ENCODE results near the gene CCR9. TPM values are rescaled to one million over a fixed set of nuclear protein-coding genes. Genes with fewer than 3 reads are reported as not detected.

CCR9 gene
- total RNA-seq, 4 donors from 2014 or later: 0.78 TPM; not detected in 3

DNA sequence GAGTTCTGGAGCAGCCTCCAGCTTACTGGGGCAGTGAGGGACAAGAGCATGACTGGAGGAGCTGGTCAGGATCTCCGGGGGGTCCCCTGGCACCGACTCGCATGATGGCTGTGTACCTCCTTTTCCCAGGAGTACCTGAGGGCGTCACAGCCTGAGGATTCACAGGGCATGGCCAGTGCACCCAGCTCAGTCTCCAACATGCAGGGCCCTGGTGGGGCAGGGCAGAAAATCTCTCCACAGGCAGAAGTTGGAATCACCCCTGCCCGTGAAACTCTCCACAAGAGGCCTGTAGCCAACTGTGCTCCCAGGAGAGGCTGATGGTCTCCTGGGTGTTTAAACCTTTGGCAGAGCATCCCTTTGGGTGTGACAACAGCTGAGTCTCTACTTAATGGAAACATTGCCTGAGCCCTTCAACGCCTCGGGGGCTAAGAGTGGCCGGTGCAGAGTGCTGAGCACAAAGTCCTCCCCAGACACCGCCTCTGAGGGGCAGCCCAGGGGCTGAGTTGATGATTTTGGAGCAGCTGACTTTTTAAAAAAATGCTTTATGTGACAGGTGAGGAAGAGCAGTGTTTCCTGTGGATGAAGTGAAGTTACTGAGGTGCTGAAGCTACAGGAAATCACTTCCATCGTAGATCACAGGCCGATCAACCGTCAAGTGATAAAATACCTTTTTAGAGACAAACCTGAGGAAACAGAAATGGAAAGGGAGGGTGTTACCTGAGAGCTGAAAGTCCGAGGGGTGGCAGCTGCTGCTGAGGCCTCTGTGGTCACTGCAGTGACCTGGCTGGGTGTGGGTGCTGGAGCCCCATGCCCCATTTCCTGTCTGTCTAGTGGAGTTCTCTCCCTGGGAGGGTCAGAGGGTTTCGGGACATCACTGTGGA lies 35.1 kb downstream of the CCR9 start:
- no peak for TF ChIP-seq EP300 (IDR thresholded peaks at IDR 0.05)
- TF ChIP-seq, protein P1, sequence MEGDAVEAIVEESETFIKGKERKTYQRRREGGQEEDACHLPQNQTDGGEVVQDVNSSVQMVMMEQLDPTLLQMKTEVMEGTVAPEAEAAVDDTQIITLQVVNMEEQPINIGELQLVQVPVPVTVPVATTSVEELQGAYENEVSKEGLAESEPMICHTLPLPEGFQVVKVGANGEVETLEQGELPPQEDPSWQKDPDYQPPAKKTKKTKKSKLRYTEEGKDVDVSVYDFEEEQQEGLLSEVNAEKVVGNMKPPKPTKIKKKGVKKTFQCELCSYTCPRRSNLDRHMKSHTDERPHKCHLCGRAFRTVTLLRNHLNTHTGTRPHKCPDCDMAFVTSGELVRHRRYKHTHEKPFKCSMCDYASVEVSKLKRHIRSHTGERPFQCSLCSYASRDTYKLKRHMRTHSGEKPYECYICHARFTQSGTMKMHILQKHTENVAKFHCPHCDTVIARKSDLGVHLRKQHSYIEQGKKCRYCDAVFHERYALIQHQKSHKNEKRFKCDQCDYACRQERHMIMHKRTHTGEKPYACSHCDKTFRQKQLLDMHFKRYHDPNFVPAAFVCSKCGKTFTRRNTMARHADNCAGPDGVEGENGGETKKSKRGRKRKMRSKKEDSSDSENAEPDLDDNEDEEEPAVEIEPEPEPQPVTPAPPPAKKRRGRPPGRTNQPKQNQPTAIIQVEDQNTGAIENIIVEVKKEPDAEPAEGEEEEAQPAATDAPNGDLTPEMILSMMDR (IDR thresholded peaks at IDR 0.05): no peak
- no peak for TF ChIP-seq POLR2A (IDR thresholded peaks at IDR 0.05)
- peaks cover 0 to 91% (median 19%) of the 10 kb centered on the region in 3 donors for H3K36me3 ChIP-seq
- H3K9me3 ChIP-seq: no peaks in the 10 kb centered on the region
- no peak overlapping the region for H3K27ac ChIP-seq
- no peak for DNase-seq (ENCODE audit: low spot score in 2 of 2)
- H3K4me3 ChIP-seq: no peak overlapping the region
- H3K4me1 ChIP-seq: peaks cover 0 to 2% (median 0%) of the 10 kb centered on the region in 4 donors
- H3K27me3 ChIP-seq: no peaks in the 10 kb centered on the region
- 88 to 92% methylated on average over 13 to 14 of the region's 14 CpGs for WGBS, 2 donors

GRCh38 chr3:45922039-45922326 lies 35.6 kb downstream of the CCR9 start:
- no peak for DNase-seq (ENCODE audit: low spot score in 2 of 2)
- no peak overlapping the region for H3K4me3 ChIP-seq
- H3K36me3 ChIP-seq: peaks cover 0 to 97% (median 19%) of the 10 kb centered on the region in 3 donors
- H3K9me3 ChIP-seq: no peaks in the 10 kb centered on the region
- H3K4me1 ChIP-seq: no peaks in the 10 kb centered on the region
- TF ChIP-seq POLR2A (IDR thresholded peaks at IDR 0.05): no peak
- no peak for TF ChIP-seq EP300 (IDR thresholded peaks at IDR 0.05)
- TF ChIP-seq, protein P1 (IDR thresholded peaks at IDR 0.05): no peak
- H3K27ac ChIP-seq: no peak overlapping the region
- 88 to 89% methylated on average over 3 of the region's 3 CpGs for WGBS, 2 donors
- no peaks in the 10 kb centered on the region for H3K27me3 ChIP-seq

DNA sequence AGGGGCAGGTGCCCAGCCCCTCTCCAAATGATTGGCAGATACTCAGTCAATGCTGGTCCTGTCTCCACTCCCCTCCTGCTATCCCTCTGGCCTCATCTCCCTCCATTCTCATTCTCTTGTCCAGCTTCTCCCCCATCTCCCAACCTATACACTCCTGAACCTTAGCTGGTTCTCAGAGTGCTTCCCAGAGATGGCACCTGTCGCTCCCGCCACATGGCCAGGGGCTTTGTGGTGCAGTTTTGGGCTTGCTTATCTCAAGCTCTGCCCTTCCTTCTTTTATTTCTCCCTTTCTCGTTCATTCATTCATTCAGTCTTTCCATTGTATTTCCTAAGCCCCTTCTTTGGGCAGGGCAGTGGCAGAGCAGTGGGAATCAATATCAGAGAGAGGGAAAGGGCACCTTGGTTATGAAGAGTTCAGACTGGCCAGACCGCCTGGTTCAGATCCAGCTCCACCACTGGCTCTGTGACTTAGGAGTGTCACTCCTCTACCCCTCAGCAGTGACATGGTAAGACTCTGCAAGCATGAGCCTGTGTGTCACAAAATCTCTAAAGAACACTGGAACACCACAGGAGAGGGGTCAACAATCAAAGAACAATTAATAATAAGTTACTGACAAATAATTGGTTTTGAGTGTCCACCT lies 36.7 kb downstream of the CCR9 start:
- Histone ChIP-seq H3K27ac (no peak overlapping the region), H3K36me3 (peaks cover 0 to 97% (median 24%) of the 10 kb centered on the region in 3 donors), H3K4me1 (no peaks in the 10 kb centered on the region), H3K27me3 (no peaks in the 10 kb centered on the region), H3K9me3 (no peaks in the 10 kb centered on the region), H3K4me3 (no peak overlapping the region)
- TF ChIP-seq, protein P1 (IDR thresholded peaks at IDR 0.05): no peak
- TF ChIP-seq POLR2A (IDR thresholded peaks at IDR 0.05) (no peak), EP300 (IDR thresholded peaks at IDR 0.05) (no peak)
- 96% methylated on average over 4 of the region's 4 CpGs for WGBS, 2 donors
- no peak for DNase-seq (ENCODE audit: low spot score in 2 of 2)

- no peak overlapping the region for H3K4me3 ChIP-seq
- no peaks in the 10 kb centered on the region for H3K4me1 ChIP-seq
- no peaks in the 10 kb centered on the region for H3K9me3 ChIP-seq
- H3K27ac ChIP-seq: no peak overlapping the region
- peaks cover 0 to 97% (median 24%) of the 10 kb centered on the region in 3 donors for H3K36me3 ChIP-seq
- no peak for DNase-seq (ENCODE audit: low spot score in 2 of 2)
- no peaks in the 10 kb centered on the region for H3K27me3 ChIP-seq
- 77 to 92% methylated on average over 3 of the region's 3 CpGs for WGBS, 2 donors
- TF ChIP-seq, protein P1 (IDR thresholded peaks at IDR 0.05): no peak
Observed at GRCh38 chr3:45923755-45924154, 37.4 kb downstream of the CCR9 start.

GRCh38 chr3:45927881-45928280 lies 41.5 kb downstream of the CCR9 start:
- H3K27ac ChIP-seq: no peak overlapping the region
- H3K36me3 ChIP-seq: peaks cover 0 to 97% (median 12%) of the 10 kb centered on the region in 3 donors
- no peaks in the 10 kb centered on the region for H3K9me3 ChIP-seq
- H3K4me3 ChIP-seq: no peak overlapping the region
- WGBS, 2 donors: 79 to 88% methylated on average over 2 of the region's 2 CpGs
- H3K4me1 ChIP-seq: no peaks in the 10 kb centered on the region
- no peaks in the 10 kb centered on the region for H3K27me3 ChIP-seq
- no peak for TF ChIP-seq POLR2A (IDR thresholded peaks at IDR 0.05)
- TF ChIP-seq, protein P1 (IDR thresholded peaks at IDR 0.05): no peak
- TF ChIP-seq EP300 (IDR thresholded peaks at IDR 0.05): no peak
- DNase-seq (ENCODE audit: low spot score in 2 of 2): no peak
